Measurements from ENCODE around the gene MALSU1.

MALSU1 gene

DNA sequence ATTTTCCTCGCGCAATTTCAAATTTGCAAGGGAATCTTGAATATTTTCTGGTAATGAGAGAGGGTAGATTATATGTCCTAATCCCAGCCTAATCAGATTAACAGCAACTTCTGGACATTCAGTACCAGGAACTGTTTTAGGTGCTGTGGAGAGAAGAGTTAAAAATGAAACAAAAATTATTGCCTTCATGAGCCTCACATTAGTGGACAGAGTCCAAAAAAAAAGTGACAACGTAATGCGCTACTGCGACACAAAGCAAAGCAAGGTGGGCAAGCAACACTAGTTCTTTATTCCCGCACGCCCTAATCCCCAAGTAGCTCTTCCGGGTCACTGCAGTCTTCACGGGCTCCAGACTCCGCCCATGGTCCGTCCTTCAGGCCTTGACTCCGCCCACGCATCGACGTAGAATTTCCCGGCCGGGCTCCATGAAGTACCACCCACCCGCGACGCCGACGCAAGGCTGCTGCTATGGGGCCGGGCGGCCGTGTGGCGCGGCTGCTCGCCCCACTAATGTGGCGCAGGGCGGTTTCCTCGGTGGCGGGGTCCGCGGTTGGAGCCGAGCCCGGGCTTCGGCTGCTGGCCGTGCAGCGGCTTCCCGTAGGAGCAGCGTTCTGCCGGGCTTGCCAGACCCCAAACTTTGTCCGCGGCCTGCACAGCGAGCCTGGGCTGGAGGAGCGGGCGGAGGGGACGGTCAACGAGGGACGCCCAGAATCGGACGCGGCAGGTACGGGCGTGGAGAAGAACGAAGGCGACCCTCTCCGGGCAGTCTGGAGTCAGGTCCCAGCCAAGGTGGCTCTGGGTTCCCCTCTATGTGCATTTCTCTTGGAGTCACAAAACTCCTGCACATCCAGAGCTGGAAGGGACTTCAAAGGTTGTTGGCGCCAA is at the start of gene MALSU1:
TSS of gene MALSU1 (plus strand) at position 455 of the 885 bp plus-strand sequence. CDS start at position 469, 14 bp downstream.
- Mint-ChIP-seq H3K9me3 (peaks cover 0 to 4% of the 10 kb centered on the region in 2 donors), H3K27ac (peak within 1 kb of the TSS; percentile 93), H3K4me3 (peak within 1 kb of the TSS; percentile 85 to 93), H3K27me3 (peaks cover 0 to 5% of the 10 kb centered on the region in 2 donors), H3K36me3 (peaks cover 12 to 15% of the 10 kb centered on the region in 2 donors), H3K4me1 (peaks cover 23 to 37% of the 10 kb centered on the region in 2 donors)
- peak; percentile 95 for DNase-seq
- peak; percentile 99 for ATAC-seq (replicated peaks)

- no peak for ATAC-seq (replicated peaks)
- H3K36me3 Mint-ChIP-seq: peaks cover 0 to 6% of the 10 kb centered on the region in 2 donors
- peaks cover 2 to 13% of the 10 kb centered on the region in 2 donors for H3K4me1 Mint-ChIP-seq
- peaks cover 59 to 79% of the 10 kb centered on the region in 2 donors for H3K27me3 Mint-ChIP-seq
- H3K9me3 Mint-ChIP-seq: peaks cover 3 to 10% of the 10 kb centered on the region in 2 donors
- peak overlapping the region; percentile 47 for H3K27ac Mint-ChIP-seq
- no peak overlapping the region for H3K4me3 Mint-ChIP-seq
- no peak for DNase-seq
Observed at GRCh38 chr7:23249486-23249885, 49.7 kb upstream of the MALSU1 start.

GRCh38 chr7:23254051-23254681 is 45.0 kb upstream of the MALSU1 start:
- H3K27me3 Mint-ChIP-seq: peaks cover 56 to 69% of the 10 kb centered on the region in 2 donors
- no peaks in the 10 kb centered on the region for H3K4me1 Mint-ChIP-seq
- ATAC-seq (replicated peaks) (no peak), DNase-seq (no peak)
- H3K36me3 Mint-ChIP-seq: peaks cover 0 to 6% of the 10 kb centered on the region in 2 donors
- H3K9me3 Mint-ChIP-seq: peaks cover 3 to 10% of the 10 kb centered on the region in 2 donors
- H3K27ac Mint-ChIP-seq: no peak overlapping the region
- no peak overlapping the region for H3K4me3 Mint-ChIP-seq

- Mint-ChIP-seq H3K4me3 (no peak overlapping the region), H3K36me3 (peaks cover 0 to 2% of the 10 kb centered on the region in 2 donors), H3K9me3 (peaks cover 3 to 4% of the 10 kb centered on the region in 2 donors), H3K4me1 (no peaks in the 10 kb centered on the region), H3K27me3 (peaks cover 37 to 48% of the 10 kb centered on the region in 2 donors), H3K27ac (no peak overlapping the region)
- ATAC-seq (replicated peaks) (no peak), DNase-seq (no peak)
Observed at GRCh38 chr7:23256731-23257130, 42.4 kb upstream of the MALSU1 start.

GRCh38 chr7:23260371-23260770 is 38.8 kb upstream of the MALSU1 start:
- DNase-seq: no peak
- Mint-ChIP-seq H3K9me3 (no peaks in the 10 kb centered on the region), H3K27me3 (peaks cover 25% of the 10 kb centered on the region in 2 donors), H3K36me3 (no peaks in the 10 kb centered on the region), H3K4me3 (no peak overlapping the region), H3K27ac (no peak overlapping the region), H3K4me1 (no peaks in the 10 kb centered on the region)
- no peak for ATAC-seq (replicated peaks)

DNA sequence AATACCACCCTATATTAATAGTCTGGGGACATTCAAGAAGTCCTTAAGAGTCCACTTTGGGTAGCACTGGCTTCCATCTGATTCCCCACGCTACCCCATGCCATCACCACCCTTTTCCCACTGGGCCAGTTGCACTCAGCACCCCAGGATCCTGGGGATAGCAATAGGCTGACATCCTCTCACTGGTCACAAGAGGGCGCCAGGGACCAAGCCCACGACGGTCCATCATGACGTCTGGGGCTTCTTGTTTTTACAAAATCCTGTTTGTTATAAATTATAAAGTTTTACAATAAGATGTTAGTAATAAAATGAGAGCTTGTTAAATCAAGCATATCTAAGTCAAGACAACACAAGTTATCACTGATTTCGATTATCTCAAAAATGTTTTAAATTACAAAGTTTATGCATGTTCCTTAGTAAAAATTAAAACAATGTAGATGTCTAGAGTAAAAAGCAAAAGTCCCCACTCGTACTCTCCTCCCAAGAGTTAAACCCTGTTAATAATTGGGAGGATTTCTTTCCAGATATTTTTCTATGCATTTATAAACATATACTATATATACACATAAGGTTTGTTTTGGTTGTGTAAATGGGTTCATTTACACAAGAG is 37.2 kb upstream of the MALSU1 start:
- ATAC-seq (replicated peaks): peak; percentile 83 to 87
- Mint-ChIP-seq H3K27me3 (peaks cover 16 to 22% of the 10 kb centered on the region in 2 donors), H3K9me3 (no peaks in the 10 kb centered on the region), H3K36me3 (no peaks in the 10 kb centered on the region), H3K4me1 (no peaks in the 10 kb centered on the region), H3K27ac (no peak overlapping the region), H3K4me3 (no peak overlapping the region)
- DNase-seq: peak; percentile 18

DNA sequence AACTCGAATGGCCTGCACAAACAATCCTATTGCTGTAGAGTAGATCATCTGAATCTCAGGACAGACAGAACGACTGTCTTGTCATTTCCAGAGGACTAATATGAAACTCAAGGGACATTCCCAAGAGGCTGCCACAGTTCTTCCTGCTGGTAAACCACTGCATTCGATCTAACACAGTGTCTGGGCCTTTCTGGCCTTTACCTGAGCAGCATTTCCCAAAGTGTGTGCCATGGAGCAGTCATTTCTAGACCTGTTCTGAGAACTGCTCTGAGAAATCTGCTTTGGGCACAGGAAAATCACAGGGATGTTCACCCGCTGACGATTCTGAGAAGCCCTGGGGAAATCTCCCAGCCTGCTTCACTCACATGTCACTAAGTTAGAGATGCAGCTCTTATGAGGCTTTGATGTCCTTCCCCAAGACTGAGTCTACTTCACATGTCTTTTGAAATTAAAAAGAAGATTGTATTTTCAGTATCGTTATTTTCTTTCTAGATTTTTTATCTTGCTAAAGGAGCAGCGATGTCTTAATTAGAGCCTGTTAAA is 34.2 kb upstream of the MALSU1 start:
- DNase-seq (no peak), ATAC-seq (replicated peaks) (peak in 1 of 2 donors; percentile 23)
- no peak overlapping the region for H3K4me3 Mint-ChIP-seq
- no peaks in the 10 kb centered on the region for H3K36me3 Mint-ChIP-seq
- H3K27me3 Mint-ChIP-seq: peaks cover 6 to 7% of the 10 kb centered on the region in 2 donors
- no peaks in the 10 kb centered on the region for H3K4me1 Mint-ChIP-seq
- H3K27ac Mint-ChIP-seq: no peak overlapping the region
- no peaks in the 10 kb centered on the region for H3K9me3 Mint-ChIP-seq

GRCh38 chr7:23266918-23267317 is 32.2 kb upstream of the MALSU1 start:
- no peak for ATAC-seq (replicated peaks)
- no peaks in the 10 kb centered on the region for H3K4me1 Mint-ChIP-seq
- H3K9me3 Mint-ChIP-seq: no peaks in the 10 kb centered on the region
- no peak overlapping the region for H3K4me3 Mint-ChIP-seq
- no peaks in the 10 kb centered on the region for H3K36me3 Mint-ChIP-seq
- no peak overlapping the region for H3K27ac Mint-ChIP-seq
- DNase-seq: no peak
- peaks cover 4 to 6% of the 10 kb centered on the region in 2 donors for H3K27me3 Mint-ChIP-seq

- H3K36me3 Mint-ChIP-seq: no peaks in the 10 kb centered on the region
- H3K9me3 Mint-ChIP-seq: no peaks in the 10 kb centered on the region
- no peaks in the 10 kb centered on the region for H3K4me1 Mint-ChIP-seq
- no peak overlapping the region for H3K27ac Mint-ChIP-seq
- DNase-seq (no peak), ATAC-seq (replicated peaks) (no peak)
- peaks cover 4 to 10% of the 10 kb centered on the region in 2 donors for H3K27me3 Mint-ChIP-seq
- no peak overlapping the region for H3K4me3 Mint-ChIP-seq
Observed at GRCh38 chr7:23267357-23267756, 31.8 kb upstream of the MALSU1 start.

GRCh38 chr7:23268167-23268566 is 31.0 kb upstream of the MALSU1 start:
- DNase-seq (no peak), ATAC-seq (replicated peaks) (no peak)
- Mint-ChIP-seq H3K36me3 (no peaks in the 10 kb centered on the region), H3K4me1 (peaks cover 4 to 6% of the 10 kb centered on the region in 2 donors), H3K27ac (no peak overlapping the region), H3K27me3 (peaks cover 4 to 11% of the 10 kb centered on the region in 2 donors), H3K9me3 (no peaks in the 10 kb centered on the region), H3K4me3 (no peak overlapping the region)

GRCh38 chr7:23268746-23269145 is 30.4 kb upstream of the MALSU1 start:
- peaks cover 7 to 11% of the 10 kb centered on the region in 2 donors for H3K4me1 Mint-ChIP-seq
- ATAC-seq (replicated peaks) (no peak), DNase-seq (no peak)
- no peak overlapping the region for H3K27ac Mint-ChIP-seq
- H3K9me3 Mint-ChIP-seq: no peaks in the 10 kb centered on the region
- no peaks in the 10 kb centered on the region for H3K36me3 Mint-ChIP-seq
- H3K4me3 Mint-ChIP-seq: no peak overlapping the region
- peaks cover 4 to 11% of the 10 kb centered on the region in 2 donors for H3K27me3 Mint-ChIP-seq

DNA sequence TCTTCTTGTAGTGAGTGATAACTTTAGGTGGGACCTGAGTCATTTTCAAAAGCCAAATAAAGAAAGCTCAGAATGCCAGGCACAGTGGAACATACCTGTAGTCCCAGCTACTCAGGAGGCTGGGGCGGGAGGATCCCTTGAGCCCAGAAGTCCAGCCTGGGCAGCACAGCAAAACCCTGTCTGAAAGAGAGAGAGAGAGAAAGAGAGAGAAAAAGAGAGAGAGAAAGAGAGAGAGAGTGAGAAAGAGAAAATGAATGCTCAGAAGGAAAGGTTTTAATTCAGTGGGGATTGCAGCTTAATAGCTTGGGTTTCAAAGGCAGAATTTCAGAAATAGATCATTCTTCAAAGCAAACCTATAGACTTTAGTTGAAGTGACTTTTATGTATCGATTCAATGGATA is 26.9 kb upstream of the MALSU1 start:
- Mint-ChIP-seq H3K27me3 (peaks cover 4 to 11% of the 10 kb centered on the region in 2 donors), H3K27ac (no peak overlapping the region), H3K4me1 (peaks cover 7 to 11% of the 10 kb centered on the region in 2 donors), H3K4me3 (no peak overlapping the region), H3K36me3 (no peaks in the 10 kb centered on the region), H3K9me3 (no peaks in the 10 kb centered on the region)
- DNase-seq: no peak
- ATAC-seq (replicated peaks): no peak

DNA sequence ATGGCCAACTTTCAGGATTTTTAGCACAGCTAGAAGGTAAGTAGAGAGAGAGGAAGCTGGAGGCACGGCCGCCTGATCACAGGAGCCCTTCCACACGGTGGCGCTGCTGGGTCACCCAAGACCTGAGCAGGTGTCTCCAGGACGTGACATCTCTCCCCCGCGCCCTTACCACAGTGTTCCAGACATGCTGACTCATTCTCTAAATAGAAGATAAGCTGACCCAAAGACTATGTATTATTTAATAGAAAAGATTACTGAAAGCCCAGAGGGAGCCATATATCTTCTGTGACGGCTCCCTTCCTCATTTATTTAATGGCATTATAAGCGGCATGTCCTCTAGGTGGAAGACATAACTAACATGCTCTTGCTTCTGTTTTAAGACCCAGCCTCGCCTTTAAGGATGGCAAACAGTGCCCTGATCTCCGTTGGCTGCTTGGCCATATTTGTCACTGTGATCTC is 26.0 kb upstream of the MALSU1 start:
- DNase-seq: peak; percentile 81
- peaks cover 4 to 11% of the 10 kb centered on the region in 2 donors for H3K27me3 Mint-ChIP-seq
- peaks cover 7 to 11% of the 10 kb centered on the region in 2 donors for H3K4me1 Mint-ChIP-seq
- H3K4me3 Mint-ChIP-seq: peak overlapping the region; percentile 77 to 82
- H3K9me3 Mint-ChIP-seq: no peaks in the 10 kb centered on the region
- peak; percentile 98 to 99 for ATAC-seq (replicated peaks)
- peak overlapping the region; percentile 62 for H3K27ac Mint-ChIP-seq
- H3K36me3 Mint-ChIP-seq: no peaks in the 10 kb centered on the region

DNA sequence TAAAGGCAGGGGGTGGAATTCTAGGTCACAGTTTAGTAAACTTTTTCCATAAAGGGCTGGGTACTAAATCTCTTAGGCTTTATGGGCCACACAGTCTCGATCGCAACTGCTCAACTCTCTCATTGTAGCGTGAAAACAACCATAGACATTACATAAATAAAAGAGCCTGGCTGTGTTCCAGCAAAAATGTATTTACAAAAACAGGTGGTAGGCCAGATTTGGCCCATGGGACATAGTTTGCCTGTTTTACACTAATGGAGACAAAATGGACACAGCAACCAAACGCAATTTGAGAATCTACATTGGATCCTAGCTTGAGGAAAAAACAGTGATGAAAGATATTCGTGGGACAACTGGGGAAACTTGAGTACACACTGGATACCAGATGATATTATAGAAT is 23.2 kb upstream of the MALSU1 start:
- ATAC-seq (replicated peaks) (no peak), DNase-seq (no peak)
- Mint-ChIP-seq H3K27me3 (peaks cover 0 to 5% of the 10 kb centered on the region in 2 donors), H3K4me3 (no peak overlapping the region), H3K4me1 (peaks cover 7 to 11% of the 10 kb centered on the region in 2 donors), H3K36me3 (no peaks in the 10 kb centered on the region), H3K27ac (no peak overlapping the region), H3K9me3 (no peaks in the 10 kb centered on the region)

Measured in stimulated activated naive B cell treated with anti-CD40 and anti-IgM and Interleukin-4, amounts not matched to agents 10 μg/mL and 1 μg/mL and 100 μg/mL, for 72 hours (primary cell).